H9 (cell line): Measurements from ENCODE around the gene FAF1. TPM values are rescaled to one million over a fixed set of nuclear protein-coding genes. Genes with fewer than 3 reads are reported as not detected.

Source experiments
- DNase-seq: peaks from one replicate; pipeline ENCODE4 v3.0.0-alpha.2; 2017
- H2AFZ ChIP-seq: one replicate; pipeline ENCODE4 v1.6.1; 2013; ENCODE audit warnings: mild to moderate bottlenecking, low read length, control low read depth, moderate library complexity
- H2AK5ac ChIP-seq: 2 replicates; pipeline ENCODE4 v1.6.1; 2013; ENCODE audit warnings: low read length, control low read depth, mixed read lengths; ENCODE audit not compliant: insufficient read length
- H2BK120ac ChIP-seq: one replicate; pipeline ENCODE4 v1.6.1; 2013; ENCODE audit warnings: low read depth, mild to moderate bottlenecking, low read length, control low read depth, inconsistent platforms; ENCODE audit not compliant: poor library complexity, severe bottlenecking
- H2BK12ac ChIP-seq: 2 replicates; pipeline ENCODE4 v1.6.1; 2013; ENCODE audit warnings: low read length, control low read depth, mixed read lengths, low read depth; ENCODE audit not compliant: insufficient read length
- H2BK15ac ChIP-seq: 2 replicates; pipeline ENCODE4 v1.6.1; 2013; ENCODE audit warnings: low read depth, low read length, control low read depth
- H2BK20ac ChIP-seq: one replicate; pipeline ENCODE4 v1.6.1; 2013; ENCODE audit warnings: low read depth, mild to moderate bottlenecking, low read length, control low read depth, inconsistent platforms; ENCODE audit not compliant: poor library complexity, severe bottlenecking
- H2BK5ac ChIP-seq: 2 replicates; pipeline ENCODE4 v1.6.1; 2013; ENCODE audit warnings: low read length, control low read depth, mixed read lengths; ENCODE audit not compliant: insufficient read length
- H3K14ac ChIP-seq: 2 replicates; pipeline ENCODE4 v1.6.1; 2013; ENCODE audit warnings: low read length, control low read depth; ENCODE audit not compliant: insufficient read depth
- H3K18ac ChIP-seq: 2 replicates; pipeline ENCODE4 v1.6.1; 2013; ENCODE audit warnings: low read depth, mild to moderate bottlenecking, mixed read lengths, low read length, control low read depth; ENCODE audit not compliant: insufficient read length
- H3K23ac ChIP-seq: 2 replicates; pipeline ENCODE4 v1.6.1; 2013; ENCODE audit warnings: low read length, control low read depth, mixed read lengths, low read depth; ENCODE audit not compliant: insufficient read length
- H3K23me2 ChIP-seq: 2 replicates; pipeline ENCODE4 v1.6.1; 2013; ENCODE audit warnings: low read depth, mild to moderate bottlenecking, mixed read lengths, low read length, control low read depth; ENCODE audit not compliant: insufficient read length, poor library complexity, severe bottlenecking
- H3K27ac ChIP-seq: 2 replicates; pipeline ENCODE4 v1.5.1; 2013; ENCODE audit warnings: low read length, control low read depth, mixed read lengths, low read depth; ENCODE audit not compliant: insufficient read length
- H3K27me3 ChIP-seq: 2 replicates; pipeline ENCODE4 v1.6.1; 2013; ENCODE audit warnings: low read length, control low read depth, inconsistent platforms; ENCODE audit not compliant: insufficient read depth
- H3K4ac ChIP-seq: 2 replicates; pipeline ENCODE4 v1.6.1; 2013; ENCODE audit warnings: low read depth, mild to moderate bottlenecking, control low read depth, inconsistent platforms, low read length, moderate library complexity
- H3K4me1 ChIP-seq: 2 replicates; pipeline ENCODE4 v1.6.1; 2013; ENCODE audit warnings: low read length, control low read depth, inconsistent platforms; ENCODE audit not compliant: insufficient read depth
- H3K4me2 ChIP-seq: 2 replicates; pipeline ENCODE4 v1.6.1; 2013; ENCODE audit warnings: low read length, control low read depth, mixed read lengths; ENCODE audit not compliant: insufficient read length, insufficient read depth
- H3K56ac ChIP-seq: 2 replicates; pipeline ENCODE4 v1.6.1; 2013; ENCODE audit warnings: low read depth, mild to moderate bottlenecking, mixed read lengths, low read length, control low read depth; ENCODE audit not compliant: insufficient read length
- H3K79me1 ChIP-seq: 2 replicates; pipeline ENCODE4 v1.6.1; 2013; ENCODE audit warnings: low read depth, mild to moderate bottlenecking, moderate library complexity, low read length, control low read depth, inconsistent platforms; ENCODE audit not compliant: insufficient read depth, poor library complexity, severe bottlenecking
- H3K79me2 ChIP-seq: 2 replicates; pipeline ENCODE4 v1.6.1; 2013; ENCODE audit warnings: low read length, control low read depth, inconsistent platforms; ENCODE audit not compliant: insufficient read depth
- H3K9ac ChIP-seq: 2 replicates; pipeline ENCODE4 v1.6.1; 2013; ENCODE audit warnings: low read length, control low read depth, mixed read lengths; ENCODE audit not compliant: insufficient read length; ENCODE audit errors: extremely low read depth
- H3K9me3 ChIP-seq: one replicate; pipeline ENCODE4 v1.6.1; 2013; ENCODE audit warnings: low read depth, low read length, inconsistent platforms; ENCODE audit not compliant: control insufficient read depth
- H3T11ph ChIP-seq: one replicate; pipeline ENCODE4 v1.6.1; 2013; ENCODE audit warnings: mild to moderate bottlenecking, low read length, control low read depth, inconsistent platforms
- H4K20me1 ChIP-seq: one replicate; pipeline ENCODE4 v1.6.1; 2013; ENCODE audit not compliant: control insufficient read depth, insufficient read length, insufficient read depth
- H4K5ac ChIP-seq: 2 replicates; pipeline ENCODE4 v1.6.1; 2013; ENCODE audit warnings: low read depth, mild to moderate bottlenecking, mixed read lengths, low read length, control low read depth; ENCODE audit not compliant: insufficient read length
- H4K8ac ChIP-seq: replicated peaks from 2 replicates; pipeline ENCODE4 v1.6.1; 2013; ENCODE audit warnings: low read length, control low read depth, mixed read lengths, low read depth; ENCODE audit not compliant: insufficient read length
- H4K91ac ChIP-seq: 2 replicates; pipeline ENCODE4 v1.6.1; 2013; ENCODE audit warnings: low read depth, mild to moderate bottlenecking, moderate library complexity, mixed read lengths, low read length, control low read depth; ENCODE audit not compliant: insufficient read length
- H3K27ac Mint-ChIP-seq, 3 experiments: 2 replicates in 2 of 3; 3 replicates in 1 of 3; pipeline ENCODE4 v1.8.0; 2020 to 2021; ENCODE audit warnings: mixed read lengths in 3 of 3, mild to moderate bottlenecking in 1 of 3, moderate library complexity in 1 of 3
- H3K27me3 Mint-ChIP-seq: 2 replicates; pipeline ENCODE4 v1.8.0; 2021; ENCODE audit warnings: low read depth, mild to moderate bottlenecking, moderate library complexity, mixed read lengths
- H3K36me3 Mint-ChIP-seq, 3 experiments: 2 replicates in 2 of 3; 3 replicates in 1 of 3; pipeline ENCODE4 v1.8.0; 2020 to 2021; ENCODE audit warnings: low read depth in 3 of 3, mixed read lengths in 3 of 3; ENCODE audit not compliant: insufficient read depth in 1 of 3
- H3K4me1 Mint-ChIP-seq, 2 experiments: 2 replicates each; pipeline ENCODE4 v1.8.0; 2020; ENCODE audit warnings: mixed read lengths in 2 of 2
- H3K4me3 Mint-ChIP-seq, 2 experiments: 2 replicates in 1 of 2; 3 replicates in 1 of 2; pipeline ENCODE4 v1.8.0; 2020 to 2021; ENCODE audit warnings: mild to moderate bottlenecking in 2 of 2, mixed read lengths in 2 of 2, moderate library complexity in 1 of 2
- H3K9me3 Mint-ChIP-seq, 2 experiments: 2 replicates in 1 of 2; 3 replicates in 1 of 2; pipeline ENCODE4 v1.8.0; 2020; ENCODE audit warnings: mild to moderate bottlenecking in 2 of 2, mixed read lengths in 2 of 2, moderate library complexity in 1 of 2
- WGBS: extraction: QIAGEN DNeasy Blood & Tissue Kit; methylation state at CpG from one replicate; pipeline ENCODE4 v1.1.7; 2013; ENCODE audit warnings: missing lambda C conversion rate, low lambda C conversion rate, mixed read lengths; ENCODE audit not compliant: insufficient read length; ENCODE audit errors: extremely low coverage; 5-methylcytosine and 5-hydroxymethylcytosine counted together
- total RNA-seq: library from RNA; stranded (reverse); gene quantifications from 2 replicates; pipeline ENCODE4 v1.2.1, GENCODE V29; 2021
- TF ChIP-seq, protein P1 (sequence below): fragments of 200-600 bp; sonication (generic); conservative IDR thresholded peaks from 3 replicates; pipeline ENCODE4 v1.8.0; 2021; ENCODE audit warnings: antibody characterized with exemption, mild to moderate bottlenecking

Gene FAF1
- total RNA-seq, 1 experiment from 2014 or later, result 60.8 TPM

DNA sequence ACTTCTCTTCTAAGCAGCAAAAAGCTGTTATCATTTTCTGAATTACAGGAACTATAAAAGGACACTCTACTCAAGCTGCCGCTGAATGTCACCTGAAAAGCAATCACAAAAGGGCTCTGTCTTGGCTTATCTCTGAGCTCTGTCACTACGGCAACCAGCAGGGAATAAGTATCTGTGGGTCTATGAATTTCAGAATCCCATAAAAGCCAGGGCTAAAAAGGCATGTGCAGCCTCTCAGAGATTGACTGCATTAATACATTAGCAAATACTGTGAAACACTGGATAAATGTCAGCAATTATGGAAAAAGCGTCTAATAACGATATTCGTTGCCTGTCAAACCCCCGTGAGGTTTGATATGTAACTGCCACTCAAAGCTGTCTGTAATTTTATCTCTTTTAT, 326.6 kb downstream of the FAF1 start:
- Histone ChIP-seq H3K9me3 (no peaks in the 10 kb centered on the region), H3K27me3 (no peaks in the 10 kb centered on the region), H4K8ac (no peak overlapping the region), H3K79me1 (no peaks in the 10 kb centered on the region), H3K23me2 (no peaks in the 10 kb centered on the region), H2AFZ (no peak overlapping the region), H2BK12ac (no peak overlapping the region), H3K9ac (no peak overlapping the region), H3K56ac (no peak overlapping the region), H4K91ac (no peak overlapping the region), H4K20me1 (no peaks in the 10 kb centered on the region), H4K5ac (no peak overlapping the region), H3K4me1 (no peaks in the 10 kb centered on the region), H3K4ac (no peak overlapping the region), H2AK5ac (no peak overlapping the region), H2BK20ac (no peak overlapping the region), H3K14ac (no peak overlapping the region), H2BK15ac (no peak overlapping the region), H2BK120ac (no peak overlapping the region), H3T11ph (no peak overlapping the region), H3K18ac (no peak overlapping the region), H2BK5ac (no peak overlapping the region), H3K27ac (no peak overlapping the region), H3K23ac (no peak overlapping the region), H3K79me2 (no peaks in the 10 kb centered on the region), H3K4me2 (no peak overlapping the region)
- no peak overlapping the region for H3K27ac Mint-ChIP-seq
- H3K4me1 Mint-ChIP-seq, result peaks cover 4 to 5% of the 10 kb centered on the region in 2 experiments
- H3K9me3 Mint-ChIP-seq, result no peaks in the 10 kb centered on the region
- WGBS, result no CpG with 5 or more reads among the region's 6 CpGs
- no peak for DNase-seq
- H3K27me3 Mint-ChIP-seq, result no peaks in the 10 kb centered on the region
- no peaks in the 10 kb centered on the region for H3K36me3 Mint-ChIP-seq
- TF ChIP-seq, protein P1, sequence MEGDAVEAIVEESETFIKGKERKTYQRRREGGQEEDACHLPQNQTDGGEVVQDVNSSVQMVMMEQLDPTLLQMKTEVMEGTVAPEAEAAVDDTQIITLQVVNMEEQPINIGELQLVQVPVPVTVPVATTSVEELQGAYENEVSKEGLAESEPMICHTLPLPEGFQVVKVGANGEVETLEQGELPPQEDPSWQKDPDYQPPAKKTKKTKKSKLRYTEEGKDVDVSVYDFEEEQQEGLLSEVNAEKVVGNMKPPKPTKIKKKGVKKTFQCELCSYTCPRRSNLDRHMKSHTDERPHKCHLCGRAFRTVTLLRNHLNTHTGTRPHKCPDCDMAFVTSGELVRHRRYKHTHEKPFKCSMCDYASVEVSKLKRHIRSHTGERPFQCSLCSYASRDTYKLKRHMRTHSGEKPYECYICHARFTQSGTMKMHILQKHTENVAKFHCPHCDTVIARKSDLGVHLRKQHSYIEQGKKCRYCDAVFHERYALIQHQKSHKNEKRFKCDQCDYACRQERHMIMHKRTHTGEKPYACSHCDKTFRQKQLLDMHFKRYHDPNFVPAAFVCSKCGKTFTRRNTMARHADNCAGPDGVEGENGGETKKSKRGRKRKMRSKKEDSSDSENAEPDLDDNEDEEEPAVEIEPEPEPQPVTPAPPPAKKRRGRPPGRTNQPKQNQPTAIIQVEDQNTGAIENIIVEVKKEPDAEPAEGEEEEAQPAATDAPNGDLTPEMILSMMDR, result no peak; the same call in 2 of the 3 replicates
- H3K4me3 Mint-ChIP-seq, result no peak overlapping the region
